DOHH2 (cell line): ENCODE measurements around the gene MAP3K4.

Source experiments
- CTCF ChIP-seq: fragments of 200-600 bp; sonication (generic); IDR thresholded peaks from one replicate; pipeline ENCODE4 v1.5.1; 2014; ENCODE audit warnings: antibody characterized with exemption, mild to moderate bottlenecking, low read depth, low read length; ENCODE audit not compliant: poor library complexity, severe bottlenecking
- EZH2phosphoT487 ChIP-seq: fragments of 200-600 bp; sonication (generic); IDR thresholded peaks from 2 replicates; pipeline ENCODE4 v1.6.1; 2017; ENCODE audit warnings: borderline replicate concordance, mild to moderate bottlenecking, antibody characterized with exemption, low read length, moderate library complexity, mixed read lengths

GRCh38 chr6:161152527-161152862 is 160.9 kb downstream of the MAP3K4 start:
- TF ChIP-seq CTCF, result no peak
- TF ChIP-seq EZH2phosphoT487, result no peak
